Measurements from ENCODE around the gene VTCN1.

DNA sequence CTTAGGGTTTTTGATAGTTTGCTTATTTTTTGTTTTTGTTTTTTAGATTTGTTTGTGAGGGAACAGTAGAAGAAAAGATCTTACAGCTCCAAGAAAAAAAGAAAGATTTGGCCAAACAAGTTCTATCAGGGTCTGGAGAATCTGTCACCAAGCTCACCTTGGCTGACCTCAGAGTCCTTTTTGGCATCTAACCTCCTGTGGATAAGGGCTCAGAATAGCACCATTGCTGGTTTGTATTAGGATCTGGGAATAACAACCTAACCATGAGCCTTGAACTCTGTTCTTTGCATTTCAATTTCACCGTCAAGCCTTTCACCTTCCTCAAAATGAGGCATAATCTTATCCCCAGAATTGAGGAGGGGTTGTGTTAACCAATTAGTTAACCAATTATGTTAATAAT lies 109.4 kb downstream of the VTCN1 start:
- no peak for TF ChIP-seq POLR2A (IDR thresholded peaks at IDR 0.05)
- no peak for TF ChIP-seq CTCF (IDR thresholded peaks at IDR 0.05)

All from ovary (tissue), 3 donors.